22Rv1 (cell line): Measurements from ENCODE around the gene PARVB.
"Not testable (repeated sequence)": the region's sequence is repeated elsewhere in the genome, so short reads cannot be mapped to it uniquely, and the experiment has no call there.

Source experiments
- H3K27ac ChIP-seq: fragments of 450-650 bp; 2 replicates; pipeline ENCODE4 v1.5.1; 2017
- ZFX ChIP-seq: fragments of 450-650 bp; IDR thresholded peaks from 2 replicates; pipeline ENCODE4 v1.6.1; 2017; ENCODE audit warnings: antibody characterized with exemption, borderline replicate concordance
- TF ChIP-seq, protein P1 (sequence below): fragments of 450-650 bp; IDR thresholded peaks from 2 replicates; pipeline ENCODE4 v1.5.1; 2017; ENCODE audit warnings: mild to moderate bottlenecking

Gene PARVB

DNA sequence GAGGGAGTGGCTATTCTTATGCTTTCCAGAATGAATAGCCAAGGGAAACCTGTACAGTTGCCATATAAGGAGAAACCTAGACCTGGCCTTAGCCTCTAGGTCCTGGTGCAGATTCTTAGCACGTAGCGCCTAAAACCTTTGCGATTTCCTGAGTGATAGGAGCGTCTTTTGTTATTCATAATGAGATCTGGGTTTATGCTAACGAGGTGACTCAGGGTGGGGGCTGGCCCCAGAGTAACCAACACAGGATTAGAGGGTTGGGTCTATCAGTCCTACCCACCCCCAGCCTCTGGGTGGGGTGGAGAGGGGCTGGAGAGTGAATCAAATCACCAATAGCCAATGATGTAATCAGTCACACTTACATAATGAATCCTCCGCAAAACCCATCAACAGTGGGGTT is 83.2 kb downstream of the PARVB start:
- TF ChIP-seq ZFX, result no peak
- TF ChIP-seq, protein P1, sequence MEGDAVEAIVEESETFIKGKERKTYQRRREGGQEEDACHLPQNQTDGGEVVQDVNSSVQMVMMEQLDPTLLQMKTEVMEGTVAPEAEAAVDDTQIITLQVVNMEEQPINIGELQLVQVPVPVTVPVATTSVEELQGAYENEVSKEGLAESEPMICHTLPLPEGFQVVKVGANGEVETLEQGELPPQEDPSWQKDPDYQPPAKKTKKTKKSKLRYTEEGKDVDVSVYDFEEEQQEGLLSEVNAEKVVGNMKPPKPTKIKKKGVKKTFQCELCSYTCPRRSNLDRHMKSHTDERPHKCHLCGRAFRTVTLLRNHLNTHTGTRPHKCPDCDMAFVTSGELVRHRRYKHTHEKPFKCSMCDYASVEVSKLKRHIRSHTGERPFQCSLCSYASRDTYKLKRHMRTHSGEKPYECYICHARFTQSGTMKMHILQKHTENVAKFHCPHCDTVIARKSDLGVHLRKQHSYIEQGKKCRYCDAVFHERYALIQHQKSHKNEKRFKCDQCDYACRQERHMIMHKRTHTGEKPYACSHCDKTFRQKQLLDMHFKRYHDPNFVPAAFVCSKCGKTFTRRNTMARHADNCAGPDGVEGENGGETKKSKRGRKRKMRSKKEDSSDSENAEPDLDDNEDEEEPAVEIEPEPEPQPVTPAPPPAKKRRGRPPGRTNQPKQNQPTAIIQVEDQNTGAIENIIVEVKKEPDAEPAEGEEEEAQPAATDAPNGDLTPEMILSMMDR, result no peak
- no peak overlapping the region for H3K27ac ChIP-seq

DNA sequence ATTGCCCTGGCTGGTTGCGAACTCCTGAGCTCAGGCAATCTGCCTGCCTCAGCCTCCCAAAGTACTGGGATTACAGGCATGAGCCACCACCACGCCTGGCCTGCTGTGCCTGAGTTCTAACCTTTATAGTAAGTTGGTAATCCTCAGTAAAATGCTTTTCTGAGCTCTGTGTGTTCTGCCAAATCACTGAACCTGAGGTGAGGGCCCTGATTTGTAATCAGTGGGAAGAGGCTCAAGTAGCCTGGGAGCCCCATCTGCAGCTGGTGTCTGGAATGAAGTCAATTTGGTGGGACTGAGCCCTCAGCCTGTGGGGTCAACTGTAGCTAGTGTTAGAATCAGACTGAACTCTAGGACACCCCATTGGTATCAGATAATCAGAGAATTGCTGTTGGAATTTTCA is 84.0 kb downstream of the PARVB start:
- no peak overlapping the region for H3K27ac ChIP-seq
- TF ChIP-seq, protein P1, result no peak
- TF ChIP-seq ZFX, result no peak

DNA sequence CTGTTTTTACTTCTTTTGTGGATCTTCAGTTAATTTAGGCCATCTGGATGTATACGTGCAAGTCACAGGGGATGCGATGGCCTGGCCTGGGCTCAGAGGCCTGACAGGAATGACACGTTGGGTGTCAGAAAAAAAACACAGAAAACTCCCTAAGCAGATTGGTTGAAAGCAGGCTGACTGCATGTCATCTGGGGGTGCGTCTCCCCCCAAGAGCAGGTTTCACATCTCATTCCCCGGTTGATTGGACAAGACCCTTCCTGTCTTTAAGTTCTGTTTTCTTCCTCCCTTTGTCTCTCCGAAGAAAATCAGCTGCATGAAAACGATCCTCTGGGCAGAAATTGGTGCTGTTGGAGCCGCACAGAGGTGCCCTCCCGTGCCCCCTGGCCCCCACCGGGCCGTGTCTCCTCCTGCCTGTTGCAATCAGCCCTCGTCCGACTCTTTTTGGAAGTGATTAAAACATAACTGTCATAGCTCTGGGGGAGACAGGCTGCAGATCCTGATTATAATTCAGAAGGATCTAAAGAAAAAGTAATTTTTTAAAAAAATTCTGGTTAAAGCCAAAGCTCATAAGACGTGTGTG is 84.8 kb downstream of the PARVB start:
- TF ChIP-seq, protein P1, result no peak
- TF ChIP-seq ZFX, result no peak
- no peak overlapping the region for H3K27ac ChIP-seq

DNA sequence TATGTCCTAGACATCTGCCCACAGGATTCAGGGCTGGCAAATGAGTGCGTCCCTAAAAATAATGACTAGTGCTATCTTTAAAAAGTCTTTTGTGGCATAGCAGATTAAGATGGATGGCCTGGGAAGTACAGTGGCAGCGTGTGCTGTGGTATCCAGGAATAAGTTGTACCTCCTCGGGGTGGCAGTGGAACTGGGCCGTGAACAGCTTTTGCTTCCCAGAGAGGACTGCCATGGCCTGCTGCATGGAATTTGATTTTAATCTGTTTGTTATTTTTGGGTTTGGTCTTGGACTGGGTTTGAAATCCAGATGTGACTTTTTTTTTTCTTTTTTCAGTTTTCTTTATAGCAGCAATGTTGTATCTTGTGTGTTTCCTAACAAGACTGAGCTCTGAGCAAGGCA is 85.3 kb downstream of the PARVB start:
- no peak for TF ChIP-seq ZFX
- TF ChIP-seq, protein P1, result no peak
- H3K27ac ChIP-seq, result no peak overlapping the region

DNA sequence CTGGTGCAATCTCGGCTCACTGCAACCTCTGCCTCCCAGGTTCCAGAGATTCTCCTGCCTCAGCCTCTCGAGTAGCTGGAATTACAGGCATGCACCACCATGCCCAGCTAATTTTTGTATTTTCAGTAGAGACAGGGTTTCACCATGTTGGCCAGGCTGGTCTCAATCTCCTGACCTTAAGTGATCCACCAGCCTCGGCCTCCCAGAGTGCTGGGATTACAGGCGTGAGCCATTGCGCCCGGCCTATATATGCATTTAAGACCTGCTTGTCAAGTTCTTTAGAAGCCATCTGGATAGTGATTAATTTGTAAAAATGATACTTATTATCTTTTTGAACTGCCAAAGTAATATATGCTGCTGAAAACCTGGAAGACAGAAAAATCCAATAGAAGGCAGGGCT is 86.6 kb downstream of the PARVB start:
- H3K27ac ChIP-seq, result not testable (repeated sequence)

DNA sequence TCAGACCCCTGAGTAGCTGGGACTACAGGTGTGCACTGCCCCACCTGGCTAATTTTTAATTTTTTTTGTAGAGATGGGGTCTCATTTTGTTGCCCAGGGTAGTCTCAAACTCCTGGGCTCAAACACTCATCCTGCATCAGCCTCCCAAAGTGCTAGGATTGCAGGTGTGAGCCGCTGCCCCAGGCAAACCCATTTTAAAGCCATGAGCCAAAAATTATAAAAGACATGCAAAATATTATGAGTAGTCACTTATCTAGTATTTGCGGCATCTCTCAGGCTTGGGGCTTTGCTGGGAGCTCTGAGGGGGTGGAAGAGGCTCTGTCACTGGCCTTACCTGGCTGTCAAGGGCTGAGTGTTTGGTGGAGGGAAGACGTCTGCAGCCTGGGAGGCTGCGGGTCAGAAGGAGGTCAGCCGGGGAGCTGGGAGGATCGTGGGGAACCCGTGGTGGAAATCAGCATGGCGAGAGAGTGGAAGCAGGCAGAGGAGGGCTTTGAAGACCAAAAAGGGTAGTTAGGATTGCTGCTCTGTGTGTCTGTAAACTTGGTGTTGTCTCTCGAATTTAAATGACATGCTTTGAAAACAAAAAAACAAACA is 87.6 kb downstream of the PARVB start:
- no peak overlapping the region for H3K27ac ChIP-seq
- no peak for TF ChIP-seq ZFX
- TF ChIP-seq, protein P1, result no peak

DNA sequence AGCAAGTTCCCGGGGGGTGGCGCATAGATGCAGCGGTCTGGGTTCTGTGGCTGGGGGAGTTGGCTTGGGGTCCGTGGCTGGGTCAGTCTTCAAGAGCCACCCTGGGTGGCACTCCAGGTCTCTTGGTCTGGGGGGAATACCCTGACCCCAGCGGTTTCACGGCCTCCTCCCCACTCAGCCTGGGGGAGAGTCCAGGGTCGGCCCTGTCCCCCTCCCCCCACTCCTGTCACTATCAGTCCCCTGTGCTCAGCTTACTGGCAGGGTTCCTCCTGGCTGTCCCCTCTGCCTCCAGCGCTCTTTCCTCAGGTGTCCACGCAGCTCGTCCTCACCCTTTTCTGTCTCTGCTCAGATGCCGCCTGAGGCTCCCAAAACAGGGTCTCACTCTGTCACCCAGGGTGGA is 88.1 kb downstream of the PARVB start:
- H3K27ac ChIP-seq, result no peak overlapping the region
- TF ChIP-seq, protein P1, result no peak
- no peak for TF ChIP-seq ZFX

DNA sequence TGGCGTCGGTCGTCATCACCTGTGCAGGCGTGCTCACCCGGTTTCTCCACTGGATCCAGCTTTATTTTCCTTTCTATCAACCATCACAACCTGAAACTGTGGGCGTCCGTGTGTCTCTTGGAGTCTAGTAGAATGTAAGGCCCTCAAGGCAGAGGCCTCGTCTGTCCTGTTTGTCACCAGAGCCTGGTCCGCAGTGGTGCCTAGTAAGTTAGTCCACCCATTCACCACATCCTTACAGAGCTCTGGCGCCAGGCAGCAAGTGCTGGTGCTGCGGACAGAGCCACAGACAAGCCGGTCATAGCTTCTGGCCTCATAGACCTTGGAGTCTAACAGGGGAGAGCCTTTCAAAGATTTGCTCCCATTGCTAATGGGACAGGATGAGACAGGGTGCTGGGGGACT is 92.2 kb downstream of the PARVB start:
- no peak overlapping the region for H3K27ac ChIP-seq
- TF ChIP-seq, protein P1, result no peak
- no peak for TF ChIP-seq ZFX
